Measurements from ENCODE around the gene CLIP2.
"Not testable (repeated sequence)": the region's sequence is repeated elsewhere in the genome, so short reads cannot be mapped to it uniquely, and the experiment has no call there.

Gene CLIP2

GRCh38 chr7:74407958-74408357 lies 118.8 kb downstream of the CLIP2 start:
- no peak for DNase-seq

DNA sequence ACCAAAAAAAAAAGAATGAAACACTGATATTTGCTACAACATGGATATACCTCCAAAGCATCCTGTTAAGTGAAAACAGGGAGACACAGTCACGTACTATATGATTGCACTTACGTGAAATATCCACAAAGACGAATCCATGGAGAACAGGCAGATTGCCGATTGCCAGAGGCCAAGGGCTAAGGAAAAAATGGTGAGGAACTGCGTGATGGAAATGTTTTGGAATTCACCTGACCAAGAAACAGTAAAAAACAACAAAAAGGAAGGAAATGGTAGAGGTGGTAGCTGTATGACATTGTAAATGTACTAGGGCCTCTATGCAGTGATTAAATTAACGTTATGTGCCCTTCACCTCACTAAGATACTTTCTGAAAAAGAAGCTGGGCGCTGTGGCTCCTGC lies 120.4 kb downstream of the CLIP2 start:
- no peak for DNase-seq

DNA sequence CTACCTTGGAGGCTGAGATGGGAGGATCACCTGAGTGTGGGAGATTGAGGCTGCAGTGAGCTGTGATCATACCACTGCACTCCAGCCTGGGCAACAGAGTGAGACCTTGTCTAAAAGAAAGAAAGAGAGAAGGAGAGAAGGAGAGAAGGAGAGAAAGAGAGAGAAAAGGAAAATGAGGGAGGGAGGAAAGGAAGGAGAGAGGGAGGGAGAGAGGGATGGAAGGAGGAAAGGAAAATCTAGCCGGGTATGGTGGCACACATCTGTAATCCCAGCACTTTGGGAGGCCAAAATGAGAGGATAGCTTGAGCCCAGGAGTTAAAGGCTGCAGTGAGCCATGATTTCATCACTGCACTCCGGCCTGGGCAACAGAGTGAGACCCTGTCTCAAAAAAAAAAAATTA lies 121.6 kb downstream of the CLIP2 start:
- no peak for DNase-seq

DNA sequence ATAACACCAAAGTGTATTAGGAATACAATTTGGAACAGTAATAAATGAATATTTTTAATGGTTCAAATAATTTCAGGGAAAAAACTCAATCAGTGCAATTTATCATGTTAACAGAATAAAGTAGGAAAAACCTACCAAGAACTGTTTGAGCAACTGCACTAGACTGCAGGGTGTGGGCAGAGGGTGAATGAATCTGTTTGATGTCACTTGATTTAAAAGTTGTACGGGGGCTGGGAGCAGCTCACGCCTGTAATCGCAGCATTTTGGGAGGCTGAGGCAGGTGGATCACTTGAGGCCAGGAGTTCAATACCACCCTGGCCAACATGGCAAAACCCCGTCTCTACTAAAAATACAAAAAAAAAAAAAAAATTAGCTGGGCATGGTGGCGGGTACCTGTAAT lies 122.4 kb downstream of the CLIP2 start:
- DNase-seq: not testable (repeated sequence)

GRCh38 chr7:74412056-74412455 lies 122.8 kb downstream of the CLIP2 start:
- DNase-seq: no peak

DNA sequence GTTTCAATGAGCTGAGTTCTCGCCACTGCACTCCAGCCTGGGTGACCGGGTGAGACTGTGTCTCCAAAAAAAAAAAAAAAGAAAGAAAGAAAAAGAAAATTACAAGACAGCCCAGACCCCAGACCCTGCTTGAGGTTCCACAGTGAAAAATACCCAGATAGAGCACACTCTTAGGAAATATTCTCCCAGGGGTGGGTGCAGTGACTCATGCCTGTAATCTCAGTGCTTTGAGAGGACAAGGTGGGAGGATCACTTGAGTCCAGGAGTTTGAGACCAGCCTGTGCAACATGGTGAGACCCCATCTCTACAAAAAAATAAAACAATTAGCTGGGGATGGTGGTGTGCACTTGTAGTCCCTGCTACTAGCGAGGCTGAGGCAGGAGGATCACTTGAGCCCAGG lies 123.4 kb downstream of the CLIP2 start:
- DNase-seq: no peak

- DNase-seq: not testable (repeated sequence)
These were observed 125.6 kb downstream of the CLIP2 start for GRCh38 chr7:74414595-74415333.

DNA sequence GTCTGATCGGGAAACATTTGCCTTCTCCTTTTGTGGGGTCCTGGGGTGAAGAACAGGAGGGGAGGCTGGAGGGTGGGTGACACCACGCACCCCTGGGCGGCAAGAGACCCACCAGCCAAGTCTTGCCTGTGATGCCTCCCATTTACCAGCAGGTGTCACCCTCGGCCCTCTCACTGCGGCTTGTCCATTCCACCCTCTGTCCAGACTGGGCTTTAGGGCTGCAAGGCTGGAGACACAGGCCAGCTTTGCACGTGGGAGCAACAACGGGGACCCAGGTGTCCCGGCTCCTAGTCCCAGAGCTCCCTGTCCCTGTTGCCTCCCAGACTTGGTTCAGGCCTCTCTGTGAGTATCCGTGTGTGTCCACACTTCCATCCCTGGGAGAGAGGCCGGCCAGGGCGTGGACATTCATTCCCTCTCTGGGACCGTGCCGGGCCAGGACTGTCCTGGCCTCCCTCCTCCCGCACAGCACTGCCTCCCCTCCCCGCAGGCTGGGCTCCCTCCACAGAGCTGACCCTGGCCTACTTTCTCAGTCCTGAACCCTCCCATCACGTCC lies 128.3 kb downstream of the CLIP2 start:
- DNase-seq: no peak

- DNase-seq: no peak
These were observed 128.9 kb downstream of the CLIP2 start for GRCh38 chr7:74418076-74418475.

- DNase-seq: no peak
These were observed 129.3 kb downstream of the CLIP2 start for GRCh38 chr7:74418538-74418937.

DNA sequence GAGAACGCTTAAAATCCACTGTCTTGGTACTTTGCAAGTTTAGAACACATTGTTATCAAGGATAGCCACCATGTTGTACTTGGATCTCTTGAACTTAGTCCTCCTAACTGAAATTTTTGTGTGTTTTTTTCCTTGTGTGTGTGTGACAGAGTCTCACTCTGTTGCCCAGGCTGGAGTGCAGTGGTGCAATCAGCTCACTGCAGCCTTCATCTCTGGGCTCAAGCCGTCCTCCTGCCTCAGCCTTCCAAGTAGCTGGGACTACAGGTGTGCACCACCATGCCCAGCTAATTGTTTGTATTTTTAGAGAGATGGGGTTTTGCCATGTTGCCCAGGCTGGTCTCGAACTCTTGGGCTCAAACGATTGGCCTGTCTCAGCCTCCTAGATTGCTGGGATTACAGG lies 130.0 kb downstream of the CLIP2 start:
- DNase-seq: not testable (repeated sequence)

DNA sequence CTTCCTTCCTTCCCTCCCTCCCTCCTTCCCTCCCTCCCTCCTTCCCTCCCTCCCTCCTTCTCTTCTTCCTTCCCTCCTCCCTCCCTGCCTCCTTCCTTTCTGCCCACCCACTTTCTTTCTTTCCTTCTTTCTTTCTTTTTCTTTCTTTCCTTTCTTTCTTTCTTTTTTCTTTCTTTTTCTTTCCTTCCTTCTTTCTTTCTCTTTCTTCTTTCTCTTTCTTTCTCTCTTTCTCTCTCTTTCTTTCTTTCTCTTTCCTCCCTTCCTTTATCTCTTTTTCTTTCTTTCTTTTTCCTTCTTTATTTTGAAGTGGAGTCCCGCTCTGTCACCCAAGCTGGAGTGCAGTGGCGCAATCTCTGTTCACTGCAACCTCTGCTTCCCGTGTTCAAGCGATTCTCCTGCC lies 130.8 kb downstream of the CLIP2 start:
- DNase-seq: no peak

DNA sequence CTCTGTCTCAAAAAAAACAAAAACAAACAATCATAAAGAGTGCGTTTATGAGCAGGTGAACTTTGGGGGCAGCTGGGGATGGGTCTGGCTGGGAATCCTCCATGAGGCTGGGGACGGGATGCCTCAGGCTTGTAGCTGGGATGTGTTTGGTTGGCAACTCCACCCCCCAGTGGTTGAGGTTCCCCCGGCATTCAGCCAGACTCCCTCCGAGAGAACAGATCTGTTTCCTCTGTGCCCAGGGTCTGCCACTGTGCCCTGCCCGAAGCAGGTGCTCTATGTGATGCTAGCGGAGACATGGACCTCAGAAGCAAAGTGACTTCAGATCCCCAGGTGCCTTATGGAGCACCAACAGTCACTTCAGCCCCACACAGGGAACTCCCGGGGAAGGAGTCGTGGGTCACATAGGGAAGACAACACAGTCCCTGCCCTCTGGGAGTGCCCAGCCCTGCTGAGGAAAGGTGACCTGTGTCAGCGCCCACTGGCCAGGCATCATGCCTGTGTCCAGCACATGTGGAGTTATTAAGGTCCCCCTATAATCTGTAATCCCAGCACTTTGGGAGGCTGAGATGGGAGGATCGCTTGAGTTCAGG lies 135.2 kb downstream of the CLIP2 start:
- no peak for DNase-seq

GRCh38 chr7:74428023-74428422 lies 138.8 kb downstream of the CLIP2 start:
- DNase-seq: no peak

DNA sequence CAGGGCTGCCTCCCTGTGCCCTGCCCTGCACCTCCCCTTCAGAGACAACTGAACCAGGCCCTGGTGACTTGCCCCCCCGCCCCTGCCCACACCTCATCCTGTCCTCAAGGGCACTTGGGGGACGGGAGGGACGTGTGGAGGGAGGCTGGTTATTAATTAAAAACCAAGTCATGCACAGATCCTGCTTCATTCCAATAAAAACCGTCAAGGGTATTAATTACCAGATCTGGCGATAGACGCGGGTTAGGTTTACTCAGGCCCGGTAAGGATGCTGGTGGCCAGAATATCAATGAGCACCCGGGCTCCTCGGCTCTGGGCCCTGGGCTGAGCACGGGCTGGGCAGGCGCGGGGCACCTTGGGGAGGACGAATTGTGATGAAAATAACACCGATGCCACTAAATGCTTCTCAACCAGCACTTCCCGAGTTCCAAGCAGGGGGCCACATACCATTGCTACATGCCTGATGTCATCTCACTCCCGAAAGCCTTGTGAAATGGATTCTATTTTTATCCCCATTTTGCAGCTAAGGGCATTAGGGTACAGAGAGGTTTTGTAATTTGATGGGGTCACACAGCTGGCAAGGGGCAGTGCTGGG lies 140.0 kb downstream of the CLIP2 start:
- DNase-seq: no peak

GRCh38 chr7:74430409-74430808 lies 141.2 kb downstream of the CLIP2 start:
- DNase-seq: not testable (repeated sequence)

DNA sequence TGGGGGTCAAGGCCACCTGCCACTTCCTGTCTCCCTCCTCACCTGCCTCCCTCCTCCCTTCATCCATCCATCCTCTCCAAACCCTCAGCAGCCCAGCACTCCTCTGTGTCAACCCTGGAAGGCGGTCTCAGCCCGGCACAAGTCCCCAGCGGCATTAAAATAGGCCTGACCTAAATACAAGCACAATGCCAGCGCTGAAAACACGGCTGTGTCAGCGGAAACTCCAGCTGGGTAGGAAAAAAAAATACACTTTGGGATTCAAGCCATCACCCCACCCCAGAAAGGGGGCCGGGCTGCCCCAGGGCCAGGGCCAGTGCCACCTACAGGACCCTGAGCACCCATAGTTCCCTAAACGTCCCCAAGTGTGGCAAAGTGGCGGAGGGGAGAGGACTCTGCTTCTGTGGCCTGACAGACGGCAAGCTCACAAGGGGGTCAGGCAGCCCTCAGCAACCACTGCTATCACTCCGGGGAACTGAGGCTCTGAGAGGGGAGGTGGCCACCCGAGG lies 141.8 kb downstream of the CLIP2 start:
- no peak for DNase-seq

DNA sequence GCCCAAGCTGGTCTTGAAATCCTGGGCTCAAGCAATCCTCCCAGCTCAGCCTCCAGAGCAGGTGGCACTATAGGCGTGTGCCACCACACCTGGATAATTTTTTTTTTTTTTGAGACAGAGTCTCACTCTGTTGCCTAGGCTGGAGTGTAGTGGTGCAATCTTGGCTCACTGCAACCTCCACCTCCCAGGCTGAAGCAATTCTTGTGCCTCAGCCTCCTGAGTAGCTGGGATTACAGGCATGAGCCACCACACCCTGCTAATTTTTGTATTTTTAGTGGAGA lies 148.0 kb downstream of the CLIP2 start:
- not testable (repeated sequence) for DNase-seq

DNA sequence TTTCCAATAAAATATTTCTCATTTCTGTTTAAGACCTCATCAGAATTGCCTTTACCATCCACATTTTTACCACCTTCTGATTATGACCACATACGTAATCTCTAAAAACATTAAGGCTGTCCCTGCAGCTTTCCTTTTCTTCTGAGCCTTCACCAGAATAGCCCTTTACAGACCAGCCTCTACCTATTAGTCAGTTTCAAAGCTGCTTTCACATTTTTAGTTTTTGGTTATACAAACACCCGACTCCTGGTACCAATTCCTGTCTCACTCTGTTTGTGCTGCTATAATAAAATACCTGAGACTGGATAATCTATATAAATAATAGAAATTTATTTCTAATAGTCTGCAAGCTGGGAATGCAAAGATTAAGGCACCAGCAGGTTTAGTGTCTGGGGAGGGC lies 149.1 kb downstream of the CLIP2 start:
- no peak for DNase-seq

GRCh38 chr7:74439541-74439940 lies 150.3 kb downstream of the CLIP2 start:
- DNase-seq: no peak

DNA sequence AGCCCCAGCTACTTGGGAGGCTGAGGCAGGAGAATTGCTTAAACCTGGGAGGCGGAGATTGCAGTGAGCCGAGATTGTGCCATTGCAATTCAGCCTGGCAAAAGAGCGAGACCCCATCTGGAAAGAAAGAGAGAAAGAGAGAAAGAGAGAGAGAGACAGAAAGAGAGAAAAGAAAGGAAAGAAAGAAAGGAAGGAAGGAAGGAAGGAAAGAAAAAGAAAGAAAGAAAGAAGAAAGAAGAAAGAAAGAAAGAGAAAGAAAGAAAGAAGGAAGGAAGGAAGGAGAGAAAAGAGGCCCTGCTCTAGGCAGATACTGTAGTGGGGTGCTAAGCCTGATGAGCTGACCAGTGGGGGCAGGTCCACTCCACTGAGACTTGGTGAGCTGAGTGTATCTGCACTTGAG lies 150.9 kb downstream of the CLIP2 start:
- DNase-seq: not testable (repeated sequence)

- no peak for DNase-seq
These were observed 152.6 kb downstream of the CLIP2 start for GRCh38 chr7:74441801-74442200.

GRCh38 chr7:74443543-74444247 lies 154.5 kb downstream of the CLIP2 start:
- DNase-seq: no peak

Data from activated gamma-delta T cell (primary cell).